Measurements from ENCODE around the gene MUC2.

- no peak for TF ChIP-seq CTCF (conservative IDR thresholded peaks at IDR 0.05)
- TF ChIP-seq EZH2 (IDR thresholded peaks at IDR 0.05; ENCODE audit: low read depth), result no peak
These were observed 46.7 kb downstream of the MUC2 start for GRCh38 chr11:1121331-1121812.

Data from PC-9 (cell line).